ENCODE results near the gene E2F2.
A peak's percentile ranks its signal among the peaks of the same experiment; 100 is the strongest.

The E2F2 gene

GRCh38 chr1:23530747-23531561, at the start of gene E2F2:
Gene E2F2, minus strand, starts transcription at chr1:23531233. Its CDS starts 440 bp downstream, at chr1:23530793.
- peak within 1 kb of the TSS; percentile 52 for H3K4me3 ChIP-seq (ENCODE audit: low read length)
- DNase-seq (ENCODE audit: low read depth), result peak; percentile 88
- TF ChIP-seq CTCF (IDR thresholded peaks at IDR 0.05; ENCODE audit: insufficient read depth, low read depth, low read length, missing control alignments), result peak; percentile 27

- TF ChIP-seq CTCF (IDR thresholded peaks at IDR 0.05; ENCODE audit: insufficient read depth, low read depth, low read length, missing control alignments), result no peak
- no peak overlapping the region for H3K4me3 ChIP-seq (ENCODE audit: low read length)
- no peak for DNase-seq (ENCODE audit: low read depth)
Measured at GRCh38 chr1:23578997-23579363, 47.9 kb upstream of the E2F2 start.

- H3K4me3 ChIP-seq (ENCODE audit: low read length), result no peak overlapping the region
- no peak for TF ChIP-seq CTCF (IDR thresholded peaks at IDR 0.05; ENCODE audit: insufficient read depth, low read depth, low read length, missing control alignments)
- no peak for DNase-seq (ENCODE audit: low read depth)
Measured at GRCh38 chr1:23578311-23578996, 47.4 kb upstream of the E2F2 start.

- TF ChIP-seq CTCF (IDR thresholded peaks at IDR 0.05; ENCODE audit: insufficient read depth, low read depth, low read length, missing control alignments), result no peak
- no peak overlapping the region for H3K4me3 ChIP-seq (ENCODE audit: low read length)
- DNase-seq (ENCODE audit: low read depth), result peak; percentile 71
Measured at GRCh38 chr1:23577056-23578004, 46.3 kb upstream of the E2F2 start.

- no peak overlapping the region for H3K4me3 ChIP-seq (ENCODE audit: low read length)
- DNase-seq (ENCODE audit: low read depth), result no peak
- no peak for TF ChIP-seq CTCF (IDR thresholded peaks at IDR 0.05; ENCODE audit: insufficient read depth, low read depth, low read length, missing control alignments)
Measured at GRCh38 chr1:23576338-23577055, 45.5 kb upstream of the E2F2 start.

GRCh38 chr1:23575226-23575810, 44.3 kb upstream of the E2F2 start:
- TF ChIP-seq CTCF (IDR thresholded peaks at IDR 0.05; ENCODE audit: insufficient read depth, low read depth, low read length, missing control alignments), result no peak
- no peak overlapping the region for H3K4me3 ChIP-seq (ENCODE audit: low read length)
- no peak for DNase-seq (ENCODE audit: low read depth)

Data from epithelial cell of esophagus (primary cell).